Gastrocnemius medialis (tissue), 4 donors: ENCODE results near the gene PAOX.

Source experiments
- POLR2A ChIP-seq, 2 donors: fragments of 450-650 bp; IDR thresholded peaks; one replicate each; pipeline ENCODE4 v1.6.1; 2017; ENCODE audit warnings: antibody characterized with exemption in 2 of 2, mild to moderate bottlenecking in 2 of 2, moderate library complexity in 2 of 2
- TF ChIP-seq, protein P1 (sequence below), 5 experiments: fragments of 450-650 bp in 3 of 5; fragments of 200-600 bp in 2 of 5; sonication (generic) in 2 of 5; IDR thresholded peaks in 4 of 5; conservative IDR thresholded peaks in 1 of 5; 1 replicate in 4 of 5; 2 replicates in 1 of 5; pipeline ENCODE4 v1.5.1; 2016 to 2019; ENCODE audit warnings: antibody characterized with exemption in 5 of 5, mild to moderate bottlenecking in 3 of 5, moderate library complexity in 3 of 5

DNA sequence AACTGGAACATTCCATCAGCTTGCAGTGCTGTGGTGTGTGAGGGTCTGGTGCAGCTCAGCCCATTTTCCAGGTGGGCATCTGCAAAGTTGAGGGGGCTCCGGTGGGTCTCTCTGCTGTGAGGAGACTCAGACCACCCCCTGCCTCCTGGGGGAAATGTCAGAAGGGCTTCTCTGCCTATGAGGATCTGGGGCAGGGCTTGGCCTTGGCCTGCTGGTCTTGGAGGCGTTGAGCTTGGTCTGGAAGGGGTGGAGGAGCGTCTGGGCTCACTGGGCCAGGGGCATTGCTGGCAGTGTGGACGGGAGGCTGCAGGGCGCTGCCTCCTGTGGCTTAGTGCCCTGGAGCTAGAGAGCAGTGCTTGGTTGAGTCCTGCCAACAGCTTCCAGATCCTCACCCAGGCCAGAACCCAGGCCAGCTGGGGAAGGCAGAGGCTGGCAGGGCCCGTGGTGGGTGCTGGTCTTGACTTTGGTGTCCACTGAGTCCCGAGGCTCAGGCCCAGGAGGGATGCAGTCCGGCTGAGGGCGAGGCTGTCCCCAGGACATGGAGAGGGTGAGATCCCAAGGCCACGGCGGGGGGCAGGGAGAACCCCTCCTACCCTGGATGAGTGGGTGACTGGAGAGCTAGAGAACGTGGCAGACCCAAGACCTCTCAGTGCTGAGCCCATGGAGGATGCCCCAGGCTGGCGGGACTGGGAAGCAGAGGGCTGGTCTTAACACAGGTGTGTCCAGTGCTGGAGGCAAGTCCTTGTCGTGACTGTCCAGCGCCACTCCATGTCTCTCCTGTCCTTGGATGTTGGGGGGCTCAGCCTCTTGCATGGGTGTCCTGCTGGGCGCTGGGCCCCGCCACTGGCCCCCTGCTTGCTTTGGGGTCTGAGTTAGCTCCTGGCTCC is 42.5 kb downstream of the PAOX start:
- TF ChIP-seq, protein P1, sequence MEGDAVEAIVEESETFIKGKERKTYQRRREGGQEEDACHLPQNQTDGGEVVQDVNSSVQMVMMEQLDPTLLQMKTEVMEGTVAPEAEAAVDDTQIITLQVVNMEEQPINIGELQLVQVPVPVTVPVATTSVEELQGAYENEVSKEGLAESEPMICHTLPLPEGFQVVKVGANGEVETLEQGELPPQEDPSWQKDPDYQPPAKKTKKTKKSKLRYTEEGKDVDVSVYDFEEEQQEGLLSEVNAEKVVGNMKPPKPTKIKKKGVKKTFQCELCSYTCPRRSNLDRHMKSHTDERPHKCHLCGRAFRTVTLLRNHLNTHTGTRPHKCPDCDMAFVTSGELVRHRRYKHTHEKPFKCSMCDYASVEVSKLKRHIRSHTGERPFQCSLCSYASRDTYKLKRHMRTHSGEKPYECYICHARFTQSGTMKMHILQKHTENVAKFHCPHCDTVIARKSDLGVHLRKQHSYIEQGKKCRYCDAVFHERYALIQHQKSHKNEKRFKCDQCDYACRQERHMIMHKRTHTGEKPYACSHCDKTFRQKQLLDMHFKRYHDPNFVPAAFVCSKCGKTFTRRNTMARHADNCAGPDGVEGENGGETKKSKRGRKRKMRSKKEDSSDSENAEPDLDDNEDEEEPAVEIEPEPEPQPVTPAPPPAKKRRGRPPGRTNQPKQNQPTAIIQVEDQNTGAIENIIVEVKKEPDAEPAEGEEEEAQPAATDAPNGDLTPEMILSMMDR (IDR thresholded peaks at IDR 0.05 in 4 of 5, conservative IDR thresholded peaks at IDR 0.05 in 1 of 5) = no peak
- no peak for TF ChIP-seq POLR2A (IDR thresholded peaks at IDR 0.05)
